Measurements from ENCODE around the gene CEACAM21.

CEACAM21 gene

GRCh38 chr19:41627966-41628675 lies 52.2 kb downstream of the CEACAM21 start:
- no peak for TF ChIP-seq CTCF (IDR thresholded peaks at IDR 0.05; ENCODE audit: low read depth, low read length, missing control alignments)
- H3K4me3 ChIP-seq (ENCODE audit: low read depth, low read length), result no peak overlapping the region
- no peak for DNase-seq (ENCODE audit: low read depth)
